MM.1S (cell line): ENCODE measurements around the gene TNP2.

Experiments
- CTCF ChIP-seq: fragments of 300-600 bp; sonication (generic); IDR thresholded peaks from 2 replicates; pipeline ENCODE4 v1.5.1; 2016; ENCODE audit warnings: antibody characterized with exemption, low read length, mixed read lengths
- EZH2 ChIP-seq: fragments of 300-600 bp; sonication (generic); optimal IDR thresholded peaks from 2 replicates; pipeline ENCODE3; 2017; ENCODE audit warnings: low read depth, mild to moderate bottlenecking, antibody characterized with exemption, low read length, mixed read lengths
- EZH2phosphoT487 ChIP-seq: fragments of 300-600 bp; sonication (generic); IDR thresholded peaks from 2 replicates; pipeline ENCODE4 v1.6.1; 2018; ENCODE audit warnings: antibody characterized with exemption, low read length

DNA sequence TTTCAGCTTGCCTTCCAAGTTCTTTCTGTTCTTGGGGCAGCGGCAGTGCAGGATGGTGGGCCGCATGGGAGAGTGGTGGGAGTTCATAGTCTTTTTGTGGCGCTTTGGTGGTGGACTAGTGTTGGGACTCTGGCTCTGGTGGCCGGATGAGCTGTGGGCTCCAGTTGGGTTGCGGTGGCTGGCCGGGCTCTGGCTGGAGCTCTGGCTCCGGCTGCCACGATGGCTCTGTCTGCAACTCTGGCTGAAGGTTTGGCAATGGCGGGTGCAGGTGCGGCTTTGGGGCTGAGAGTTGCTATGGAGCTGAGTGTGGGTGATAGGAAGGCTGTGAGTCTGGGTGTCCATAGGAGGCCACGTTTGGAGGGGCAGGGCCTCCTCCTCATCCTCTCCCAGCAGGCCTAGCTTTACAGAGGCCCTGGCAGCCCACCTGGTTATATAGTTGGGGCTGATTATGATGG lies at the start of gene TNP2:
- TF ChIP-seq CTCF: no peak
- TF ChIP-seq EZH2phosphoT487: no peak
- no peak for TF ChIP-seq EZH2
